ENCODE measurements around the gene RAB11B. TPM values are rescaled to one million over a fixed set of nuclear protein-coding genes. Genes with fewer than 3 reads are reported as not detected.

Gene RAB11B
- total RNA-seq, 1 donor from 2014 or later: 100 TPM

DNA sequence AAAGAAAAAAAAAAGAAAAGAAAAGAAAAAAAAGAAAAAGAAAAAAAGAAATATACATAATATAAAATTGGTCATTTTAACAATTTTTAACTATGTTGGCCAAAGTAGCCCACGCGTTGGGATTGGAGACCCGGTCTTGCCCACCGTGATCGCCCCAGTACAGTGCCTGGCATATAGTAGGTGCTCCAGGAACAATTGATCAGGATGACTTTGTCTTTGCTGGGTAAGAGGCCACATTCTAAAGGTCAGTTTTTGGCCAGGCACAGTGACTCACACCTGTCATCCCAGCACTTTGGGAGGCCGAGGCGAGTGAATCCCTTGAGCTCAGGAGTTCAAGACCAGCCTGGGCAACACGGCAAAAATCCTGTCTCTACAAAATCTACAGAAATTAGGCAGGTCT lies 30.0 kb upstream of the RAB11B start:
- CTCF ChIA-PET: no interaction called here

GRCh38 chr19:8361921-8362793 lies 28.0 kb upstream of the RAB11B start:
- no peak for ATAC-seq (ENCODE audit: low read depth)
- H3K27me3 Mint-ChIP-seq: peaks cover 33% of the 10 kb centered on the region
- H3K4me3 Mint-ChIP-seq: no peak overlapping the region
- H3K9me3 Mint-ChIP-seq: no peaks in the 10 kb centered on the region
- CTCF ChIA-PET: no interaction called here
- no peaks in the 10 kb centered on the region for H3K36me3 Mint-ChIP-seq (ENCODE audit: low read depth)
- intact Hi-C loops (cut with micrococcal nuclease): no loop called here
- DNase-seq: no peak
- peaks cover 14% of the 10 kb centered on the region for H3K4me1 Mint-ChIP-seq
- TF ChIP-seq CTCF (IDR thresholded peaks at IDR 0.05): no peak
- POLR2A ChIA-PET: interaction anchor here (0.7 kb wide), 1 partner anchor 766 kb away, joined by 3 read pairs; no protein-coding TSS in a partner anchor
- no peak overlapping the region for H3K27ac Mint-ChIP-seq

More for the DNA sequence above, 30.0 kb upstream of the RAB11B start:
- Mint-ChIP-seq H3K9me3 (peaks cover 2% of the 10 kb centered on the region), H3K27me3 (peaks cover 24% of the 10 kb centered on the region), H3K27ac (no peak overlapping the region), H3K4me3 (no peak overlapping the region), H3K4me1 (peaks cover 14% of the 10 kb centered on the region), H3K36me3 (ENCODE audit: low read depth) (no peaks in the 10 kb centered on the region)
- POLR2A ChIA-PET: no interaction called here
- DNase-seq (no peak), ATAC-seq (ENCODE audit: low read depth) (no peak)
- intact Hi-C loops (cut with micrococcal nuclease): no loop called here
- TF ChIP-seq CTCF (IDR thresholded peaks at IDR 0.05): no peak

GRCh38 chr19:8363803-8364771 lies 26.1 kb upstream of the RAB11B start, which contains the start of gene ANGPTL4:
ANGPTL4 (plus strand) TSS chr19:8364155; CDS start chr19:8364322, 167 bp downstream.
- Mint-ChIP-seq H3K36me3 (ENCODE audit: low read depth) (no peaks in the 10 kb centered on the region), H3K9me3 (no peaks in the 10 kb centered on the region), H3K27ac (no peak within 1 kb of the TSS), H3K4me1 (peaks cover 14% of the 10 kb centered on the region), H3K4me3 (peak within 1 kb of the TSS; percentile 60), H3K27me3 (peaks cover 43% of the 10 kb centered on the region)
- ChIA-PET POLR2A (interaction anchor here (0.6 to 0.8 kb wide), 3 partner anchors 50 to 1720 kb away, joined by 3 read pairs; no protein-coding TSS in a partner anchor), CTCF (no interaction called here)
- DNase-seq: no peak
- ATAC-seq (ENCODE audit: low read depth): peak; percentile 66
- intact Hi-C loops (cut with micrococcal nuclease): no loop called here
- no peak for TF ChIP-seq CTCF (IDR thresholded peaks at IDR 0.05)

DNA sequence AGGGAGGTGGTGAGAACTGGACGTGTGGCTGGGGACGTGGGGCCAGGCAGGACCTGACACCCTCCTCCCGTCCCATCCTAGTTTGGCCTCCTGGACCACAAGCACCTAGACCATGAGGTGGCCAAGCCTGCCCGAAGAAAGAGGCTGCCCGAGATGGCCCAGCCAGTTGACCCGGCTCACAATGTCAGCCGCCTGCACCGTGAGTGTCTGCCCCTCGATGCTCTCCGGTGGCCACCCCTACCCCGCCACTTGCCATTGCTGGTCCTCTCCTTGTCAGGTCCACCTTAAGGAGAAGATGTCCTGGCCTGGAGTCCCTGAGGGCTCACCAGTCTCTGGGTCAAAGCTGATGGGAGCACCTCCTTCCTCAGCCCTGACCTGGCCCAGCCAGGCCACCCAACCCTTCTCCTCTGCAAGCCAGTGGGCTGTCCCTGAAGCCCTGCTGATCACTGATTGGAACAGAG lies 24.0 kb upstream of the RAB11B start:
- ChIA-PET CTCF (no interaction called here), POLR2A (interaction anchor here (0.6 kb wide), 1 partner anchor 158 kb away, joined by 6 read pairs; no protein-coding TSS in a partner anchor)
- H3K27me3 Mint-ChIP-seq: peaks cover 43% of the 10 kb centered on the region
- intact Hi-C loops (cut with micrococcal nuclease): no loop called here
- peaks cover 14% of the 10 kb centered on the region for H3K4me1 Mint-ChIP-seq
- ATAC-seq (ENCODE audit: low read depth) (no peak), DNase-seq (no peak)
- H3K27ac Mint-ChIP-seq: no peak overlapping the region
- H3K9me3 Mint-ChIP-seq: no peaks in the 10 kb centered on the region
- H3K4me3 Mint-ChIP-seq: no peak overlapping the region
- H3K36me3 Mint-ChIP-seq (ENCODE audit: low read depth): no peaks in the 10 kb centered on the region
- no peak for TF ChIP-seq CTCF (IDR thresholded peaks at IDR 0.05)

All from activated B cell treated with CpG ODN at 0.5 μM for 24 hours (primary cell).